ENCODE results near the gene CIZ1. TPM values are rescaled to one million over a fixed set of nuclear protein-coding genes. Genes with fewer than 3 reads are reported as not detected.

The CIZ1 gene
- total and polyA plus RNA-seq, 9 of the 15 experiments (the other 6 are each of a cell fraction or from before 2014, with no cell fraction given), result 6.6 to 329 (median 87.8) TPM

GRCh38 chr9:128117613-128118471 is 73.5 kb downstream of the CIZ1 start:
- POLR2A ChIA-PET, result interaction anchor here (0.6 to 1.2 kb wide), 7 partner anchors 10 to 959 kb away, joined by 3 to 5 read pairs (median 3); partner anchors contain the start of gene PTGES2
- Histone ChIP-seq H3K27ac (ENCODE audit: extremely low read depth, low read depth, low read length) (peak overlapping the region; percentile 16; the same call in 1 of the 3 replicates), H3K79me2 (ENCODE audit: control insufficient read depth, insufficient read depth, low read length) (no peaks in the 10 kb centered on the region; the same call in 2 of the 3 replicates), H4K20me1 (replicated peaks; ENCODE audit: control insufficient read depth, insufficient read depth, low read length) (no peaks in the 10 kb centered on the region), H3K4me1 (replicated peaks in 1 of 2; ENCODE audit: control insufficient read depth in 2 of 2, insufficient read depth in 2 of 2, low read length in 2 of 2) (peaks cover 24 to 74% of the 10 kb centered on the region in 2 experiments; a peak in 4 of 5 replicates), H3K9me3 (replicated peaks; ENCODE audit: control insufficient read depth, insufficient read depth, low read depth, low read length) (no peaks in the 10 kb centered on the region; the same call in 1 of the 2 replicates), H3K27me3 (ENCODE audit: control insufficient read depth in 2 of 2, insufficient read depth in 2 of 2, low read length in 2 of 2) (no peaks in the 10 kb centered on the region), H3K36me3 (ENCODE audit: control insufficient read depth, insufficient read depth, low read length) (peaks cover 54% of the 10 kb centered on the region; the same call in 2 of the 3 replicates), H2AFZ (ENCODE audit: low read depth, low read length) (peak overlapping the region; percentile 75), H3K9ac (ENCODE audit: insufficient read depth in 1 of 2, low read depth in 2 of 2, low read length in 2 of 2) (peak overlapping the region; percentile 21 to 82; a peak in 3 of 4 replicates), H3K4me2 (ENCODE audit: insufficient read depth, low read length) (peak overlapping the region; percentile 43), H3K9me1 (ENCODE audit: control insufficient read depth, insufficient read depth, low read length) (no peaks in the 10 kb centered on the region), H3K4me3 (no peak overlapping the region)
- no TSS peak for BruUV-seq (replicated peaks)
- FAIRE-seq (peak; percentile 97), ATAC-seq (peak; percentile 68), DNase-seq (ENCODE audit: extremely low read depth in 1 of 4, low spot score in 3 of 4) (peak; percentile 72 to 96 (median 76))
- CTCF ChIA-PET (ENCODE audit: low intra/inter-chr PET ratio), result interaction anchor here (0.6 to 3.3 kb wide), 10 partner anchors 8 to 332 kb away, joined by 3 to 57 read pairs (median 4); partner anchors contain the start of genes CDK9 and DPM2
- intact Hi-C loops (cut with micrococcal nuclease) (loop anchor here (1.0 to 5.0 kb wide), 4 partner anchors 36 to 175 kb away; partner anchors contain the start of genes NAIF1 and SLC25A25), in situ Hi-C loops (cut with MboI) (loop anchor here (5.0 kb wide), 1 partner anchor 181 kb away; the partner anchor contains the start of gene DPM2)
- WGBS (ENCODE audit: insufficient coverage, low coverage, missing lambda C conversion rate), result 11% methylated on average over 27 of the region's 27 CpGs
- TF ChIP-seq GABPA (tag; conservative IDR thresholded peaks at IDR 0.05; ENCODE audit: low read depth) (no peak), ZFP91 (CRISPR knock-in tag; IDR thresholded peaks at IDR 0.05) (peak; percentile 56; the same call in 1 of the 2 replicates), SOX6 (IDR thresholded peaks at IDR 0.05) (no peak), MAZ (CRISPR knock-in tag; conservative IDR thresholded peaks at IDR 0.05 in 1 of 2, IDR thresholded peaks at IDR 0.05 in 1 of 2) (peak in 1 of 2 experiments; percentile 68; a peak in 3 of 4 replicates), PKNOX1 (IDR thresholded peaks at IDR 0.05) (0 out of 2 replicates have a peak, but pooled peaks have one; percentile 21), RBM34 (IDR thresholded peaks at IDR 0.05; ENCODE audit: borderline replicate concordance, insufficient read depth, low read length) (no peak), HDAC8 (tag; IDR thresholded peaks at IDR 0.05) (no peak), PHF21A (IDR thresholded peaks at IDR 0.05; ENCODE audit: borderline replicate concordance, low read depth) (0 out of 2 replicates have a peak, but pooled peaks have one; percentile 66), ETV6 (IDR thresholded peaks at IDR 0.05; ENCODE audit: borderline replicate concordance in 1 of 2, low read depth in 2 of 2, low read length in 1 of 2) (0 out of 4 replicates have a peak, but pooled peaks of 1 of the 2 experiments have one; percentile 20), ETV6 (CRISPR knock-in tag; IDR thresholded peaks at IDR 0.05; ENCODE audit: borderline replicate concordance) (no peak), U2AF1 (optimal IDR thresholded peaks at IDR 0.05; ENCODE audit: low read depth, low read length) (no peak), ZNF253 (CRISPR knock-in tag; conservative IDR thresholded peaks at IDR 0.05) (no peak), L3MBTL2 (IDR thresholded peaks at IDR 0.05) (no peak; the same call in 1 of the 2 replicates), ZNF589 (CRISPR knock-in tag; IDR thresholded peaks at IDR 0.05; ENCODE audit: low read depth) (no peak), FOXK2 (conservative IDR thresholded peaks at IDR 0.05 in 1 of 2, IDR thresholded peaks at IDR 0.05 in 1 of 2; ENCODE audit: low read depth in 2 of 2) (peak; percentile 90 to 93), E2F1 (CRISPR knock-in tag; IDR thresholded peaks at IDR 0.05) (peak; percentile 80)

All from K562 (cell line).